GM15510 (cell line): ENCODE measurements around the gene ALPL.

Source experiments
- POLR2A ChIP-seq: IDR thresholded peaks from 3 replicates; pipeline ENCODE4 v1.6.1; 2011; ENCODE audit warnings: borderline replicate concordance; ENCODE audit not compliant: insufficient read length; ENCODE audit errors: extremely low read depth

ALPL gene

DNA sequence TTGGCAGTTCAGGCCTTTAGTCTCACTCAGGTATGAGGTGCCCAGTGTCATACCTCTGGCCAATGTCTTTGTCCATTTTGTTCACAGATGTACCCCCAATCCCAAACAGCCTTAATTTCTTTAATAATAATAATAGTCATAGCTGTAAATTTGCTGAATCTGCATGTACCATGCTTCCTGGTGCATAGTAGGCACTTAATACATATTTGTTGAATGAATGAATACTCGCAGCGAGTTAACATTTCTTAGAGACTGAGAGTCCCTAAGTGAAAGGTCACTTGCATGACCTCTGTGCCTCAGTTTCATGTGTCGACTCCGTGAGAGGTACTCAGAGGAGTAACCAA lies 12.5 kb downstream of the ALPL start:
- TF ChIP-seq POLR2A = no peak

DNA sequence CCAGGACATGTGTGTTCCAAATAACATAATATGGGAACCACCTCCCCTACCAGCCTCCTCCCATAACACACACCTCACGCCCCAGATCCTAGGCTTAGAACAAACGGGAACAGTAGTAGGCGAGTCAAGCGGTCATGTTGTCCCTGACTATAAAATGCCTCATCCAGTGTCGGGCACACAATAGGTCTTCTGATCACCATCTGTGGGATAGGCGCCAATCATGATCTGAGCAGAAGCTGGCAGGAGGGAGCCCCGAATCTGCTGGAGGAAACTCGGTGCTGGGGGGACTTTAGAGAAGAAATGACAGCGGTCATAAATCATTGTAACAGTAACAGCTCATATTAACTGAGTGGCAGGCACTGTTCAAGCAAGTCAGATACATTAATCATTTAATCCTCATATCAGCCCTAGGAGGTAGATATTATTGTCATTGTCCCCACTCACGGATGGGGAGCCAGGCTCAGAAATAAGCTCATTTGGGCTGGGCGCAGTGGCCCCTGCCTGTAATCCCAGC lies 13.4 kb downstream of the ALPL start:
- no peak for TF ChIP-seq POLR2A

DNA sequence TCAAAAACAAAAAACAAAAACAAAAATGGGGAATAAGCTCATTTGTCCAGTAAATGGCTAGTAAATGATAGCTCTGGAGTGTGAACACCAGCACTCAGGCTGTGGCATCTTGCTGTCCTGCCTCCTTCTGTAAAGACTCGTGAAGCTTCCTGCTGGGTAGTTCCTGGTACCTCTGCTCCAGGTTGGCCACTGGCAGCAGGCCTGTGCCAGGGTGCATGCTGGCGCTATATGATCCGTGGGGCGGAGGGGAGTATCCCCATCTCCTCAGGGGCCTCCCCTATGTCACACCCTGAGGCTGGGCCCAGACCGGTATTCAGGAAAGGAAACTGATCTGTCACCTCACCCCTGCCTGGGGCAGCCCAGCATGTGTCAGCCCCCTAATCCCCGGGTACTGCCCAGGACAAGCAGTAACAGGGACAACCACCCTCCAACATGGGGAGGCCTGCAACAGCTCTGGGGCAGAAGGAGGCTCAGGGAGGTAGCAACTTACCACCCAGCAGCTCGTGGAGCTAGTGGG lies 14.1 kb downstream of the ALPL start:
- TF ChIP-seq POLR2A = no peak

DNA sequence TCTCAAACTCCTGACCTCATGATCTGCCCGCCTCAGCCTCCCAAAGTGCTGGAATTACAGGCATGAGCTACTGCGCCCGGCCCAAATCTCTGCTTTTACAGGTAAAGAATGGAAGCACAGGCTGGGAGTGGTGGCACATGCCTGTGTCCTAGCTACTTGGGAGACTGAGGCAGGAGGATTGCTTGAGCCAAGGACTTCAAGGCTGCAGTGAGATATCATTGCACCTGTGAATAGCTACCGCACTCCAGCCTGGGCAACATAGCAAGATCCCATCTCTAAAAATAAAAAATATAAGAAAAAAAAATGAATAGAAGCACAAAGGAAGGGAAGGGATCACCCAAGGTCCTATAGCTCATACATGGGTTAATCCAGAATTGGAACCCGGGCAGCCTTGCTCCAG lies 15.0 kb downstream of the ALPL start:
- no peak for TF ChIP-seq POLR2A

DNA sequence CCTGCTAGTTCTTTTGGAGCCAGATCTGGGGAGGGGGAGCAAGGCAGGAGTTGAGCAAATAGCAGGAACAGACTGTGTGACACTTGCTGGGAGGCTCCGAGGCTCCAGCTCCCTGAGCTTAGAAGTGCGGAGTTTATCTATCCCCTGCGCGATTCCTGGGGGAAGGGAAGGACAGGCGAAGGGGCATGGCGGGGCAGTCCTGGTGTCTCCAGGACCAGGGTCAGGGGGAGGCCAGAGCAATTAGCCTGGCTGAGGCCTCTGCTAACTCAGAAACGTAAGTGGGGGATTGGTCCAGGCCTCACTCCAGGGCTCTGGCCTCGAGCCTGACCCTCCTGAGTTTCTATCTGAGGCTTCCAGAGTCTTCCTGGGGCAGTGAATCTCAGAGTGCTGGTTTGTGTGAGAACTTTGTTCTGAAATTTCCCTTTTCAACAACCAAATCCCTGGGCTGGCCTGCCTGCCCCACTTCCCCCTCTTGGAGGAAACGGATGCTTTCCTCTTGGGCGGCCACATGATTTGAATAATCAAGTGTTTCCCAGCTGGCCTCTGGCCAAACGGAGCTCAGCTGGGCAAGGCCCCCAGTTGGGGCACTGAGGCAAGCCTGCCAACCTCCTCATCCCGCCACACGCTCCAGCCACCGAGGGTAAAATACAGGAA lies 15.6 kb downstream of the ALPL start:
- no peak for TF ChIP-seq POLR2A

DNA sequence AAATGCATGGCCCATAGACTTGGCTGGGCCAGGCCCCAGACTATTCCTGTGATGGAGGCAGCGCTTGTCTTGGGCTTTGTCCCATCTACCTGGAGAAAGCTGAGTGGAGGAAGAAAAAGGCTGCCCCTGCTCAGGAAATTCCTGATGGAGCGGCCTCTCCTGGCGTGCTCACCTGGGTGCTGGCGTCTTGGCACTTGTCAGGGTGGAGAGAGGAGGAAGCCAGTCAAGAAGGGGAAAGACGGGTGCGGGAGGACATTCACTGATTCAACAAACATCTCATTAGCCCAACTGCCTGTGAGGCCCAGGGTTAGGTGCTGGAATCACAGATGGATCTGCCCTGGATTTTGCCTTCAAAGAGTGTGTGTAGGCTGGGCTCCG lies 16.1 kb downstream of the ALPL start:
- no peak for TF ChIP-seq POLR2A

DNA sequence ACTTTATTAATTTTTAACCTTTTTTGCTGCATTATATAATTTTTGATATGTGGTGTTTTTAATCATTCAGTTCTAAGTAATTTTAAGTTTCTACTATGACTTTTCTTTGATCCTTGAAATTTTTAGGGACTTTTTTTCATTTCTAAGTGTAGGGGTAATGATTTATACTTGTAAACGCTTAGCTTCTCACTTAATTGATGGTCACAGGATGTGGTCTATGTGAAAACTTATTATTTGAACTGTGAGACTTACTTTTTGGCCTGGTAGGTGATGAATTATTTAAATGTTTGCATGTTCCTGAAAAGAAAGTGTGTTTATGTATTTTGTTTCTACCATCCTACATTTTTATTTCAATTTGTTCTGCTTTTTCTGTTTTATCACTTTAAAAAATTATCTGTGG lies 17.2 kb downstream of the ALPL start:
- TF ChIP-seq POLR2A = no peak

DNA sequence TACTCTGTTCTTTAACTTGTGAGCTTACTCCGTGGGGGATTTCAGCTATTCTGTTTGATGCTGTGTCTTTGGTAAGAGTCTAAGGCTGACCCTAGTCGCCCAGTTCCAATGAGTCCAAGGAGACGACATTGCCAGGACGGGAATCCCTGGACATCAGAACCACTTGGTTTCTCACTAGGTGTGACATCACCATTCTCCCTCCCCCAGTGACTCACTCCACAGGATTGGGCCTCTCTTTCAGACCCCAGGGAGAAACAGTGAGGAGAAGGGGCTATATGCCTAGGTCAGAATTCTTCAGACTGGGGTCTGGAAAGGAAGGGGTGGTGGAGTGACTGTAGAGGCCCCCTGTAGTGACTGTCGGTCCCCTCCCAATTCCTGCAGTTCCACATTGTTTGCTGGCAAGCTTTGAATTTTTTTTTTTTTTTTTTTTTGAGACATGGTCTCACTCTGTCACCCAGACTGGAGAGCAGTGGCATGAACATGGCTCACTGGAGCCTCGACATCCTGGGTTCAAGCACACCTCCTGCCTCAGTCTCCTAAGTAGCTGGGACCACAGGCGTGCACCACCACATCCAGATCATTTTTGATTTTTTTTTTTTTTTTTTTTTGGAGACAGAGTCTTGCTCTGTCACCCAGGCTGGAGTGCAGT lies 21.3 kb downstream of the ALPL start:
- no peak for TF ChIP-seq POLR2A

DNA sequence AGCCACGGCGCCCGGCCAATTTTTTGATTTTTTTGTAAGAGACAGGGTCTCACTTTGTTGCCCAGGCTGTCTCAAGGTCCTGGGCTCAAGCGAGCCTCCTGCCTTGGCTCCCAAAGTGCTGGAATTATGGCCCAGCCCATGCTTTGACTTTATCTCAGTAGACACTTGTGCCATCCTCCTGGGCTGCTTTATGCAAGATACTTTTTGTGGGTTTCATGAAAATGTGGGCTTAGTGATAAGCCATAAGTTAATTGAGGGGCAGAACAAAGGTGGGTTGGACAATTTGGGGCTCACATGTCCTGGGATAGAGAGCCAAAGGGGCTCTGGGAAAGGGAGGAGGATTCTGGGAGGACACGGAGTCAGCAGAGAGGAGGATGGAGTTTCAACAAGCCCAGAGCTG lies 22.0 kb downstream of the ALPL start:
- TF ChIP-seq POLR2A = no peak

DNA sequence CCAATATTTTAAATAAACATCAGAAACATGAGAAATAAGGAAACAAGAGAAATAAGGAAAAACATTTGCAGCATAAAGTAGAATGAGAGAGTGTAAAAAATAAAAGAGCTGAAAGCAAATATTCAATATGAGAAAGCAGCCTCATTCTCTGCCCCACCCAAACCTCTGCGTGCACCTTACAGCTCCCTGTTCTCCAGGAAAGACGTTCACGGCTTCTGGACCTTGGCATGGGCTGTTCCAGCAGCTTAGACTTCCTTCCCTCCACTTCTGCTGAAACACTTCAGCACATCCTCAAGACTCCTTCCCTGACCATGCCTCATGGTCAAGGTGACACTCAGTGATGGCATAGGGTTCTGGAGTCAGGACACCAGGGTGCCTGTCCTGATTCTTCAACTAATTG lies 23.3 kb downstream of the ALPL start:
- no peak for TF ChIP-seq POLR2A

DNA sequence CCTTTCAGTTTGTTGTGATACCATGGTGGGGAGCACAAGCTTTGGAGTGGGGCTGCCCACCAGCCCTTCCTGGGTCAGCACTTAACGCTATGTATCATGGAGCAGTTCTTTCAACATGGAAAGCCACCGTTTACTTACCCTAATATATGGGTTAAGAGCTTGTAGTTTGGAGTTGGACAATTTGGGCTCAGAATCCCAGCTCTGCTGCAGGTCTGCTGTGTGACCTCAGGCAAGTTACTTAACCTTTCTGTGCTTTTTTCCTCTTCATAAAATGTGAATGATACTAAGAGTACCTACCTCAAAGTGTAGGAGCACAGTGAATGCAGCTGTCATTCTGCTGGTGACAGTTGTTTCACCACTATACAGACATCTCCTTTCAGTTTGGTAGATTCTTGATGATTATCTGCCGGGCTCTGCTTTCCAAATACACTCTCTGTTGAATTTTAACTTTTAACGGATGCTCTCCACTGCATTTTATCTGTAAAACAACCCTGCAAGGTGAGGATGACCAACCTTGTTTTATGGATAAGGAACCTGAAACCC lies 23.8 kb downstream of the ALPL start:
- TF ChIP-seq POLR2A = no peak

DNA sequence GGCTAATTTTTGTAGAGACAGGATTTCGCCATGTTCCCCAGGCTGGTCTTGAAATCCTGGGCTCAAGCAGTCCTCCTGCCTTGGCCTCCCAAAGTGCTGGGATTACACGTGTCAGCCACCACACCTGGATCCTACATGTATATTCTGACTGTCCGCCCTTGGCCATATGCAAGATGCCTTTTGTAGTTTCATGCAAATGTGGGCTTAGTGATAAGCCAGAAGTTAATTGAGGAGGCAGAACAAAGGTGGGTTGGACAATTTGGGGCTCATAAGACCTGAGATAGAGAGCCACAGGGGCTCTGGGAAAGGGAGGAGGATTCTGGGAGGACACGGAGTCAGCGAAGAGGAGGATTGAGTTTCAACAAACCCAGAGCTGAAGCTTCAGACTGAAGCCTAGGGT lies 24.9 kb downstream of the ALPL start:
- no peak for TF ChIP-seq POLR2A

DNA sequence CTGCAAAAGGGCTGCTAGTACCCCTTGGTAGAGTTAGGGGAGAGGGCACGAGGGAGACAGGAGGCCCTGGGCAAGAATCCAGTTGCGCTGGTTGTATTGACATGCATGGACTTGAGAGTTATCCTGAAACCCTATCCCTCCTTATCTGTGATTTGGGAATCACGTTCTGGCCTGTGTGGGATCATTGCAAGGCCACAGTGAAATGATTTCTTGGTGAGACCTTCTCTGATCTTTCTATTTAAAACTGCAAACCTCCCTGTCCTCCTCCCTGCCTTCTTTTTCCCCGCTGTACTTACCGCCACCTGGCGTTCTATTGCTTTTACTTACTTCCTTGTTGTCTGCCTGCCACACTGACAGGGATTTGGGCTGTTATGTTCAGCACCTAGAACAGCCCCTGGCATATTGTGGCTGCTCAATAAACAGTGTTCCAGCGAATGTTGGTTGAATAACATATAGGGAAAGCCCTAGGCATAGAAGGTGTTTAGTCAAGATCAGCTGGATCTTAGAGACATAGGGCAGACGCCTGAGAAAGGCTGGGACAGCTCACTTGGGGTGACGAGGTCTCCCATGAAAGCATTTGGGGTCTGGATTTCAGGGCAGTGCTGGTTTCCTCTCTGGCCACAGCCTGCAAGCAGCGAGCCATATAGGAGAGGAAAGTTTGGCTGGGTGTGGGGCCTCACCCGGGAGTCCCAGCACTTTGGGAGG lies 25.6 kb downstream of the ALPL start:
- TF ChIP-seq POLR2A = no peak

DNA sequence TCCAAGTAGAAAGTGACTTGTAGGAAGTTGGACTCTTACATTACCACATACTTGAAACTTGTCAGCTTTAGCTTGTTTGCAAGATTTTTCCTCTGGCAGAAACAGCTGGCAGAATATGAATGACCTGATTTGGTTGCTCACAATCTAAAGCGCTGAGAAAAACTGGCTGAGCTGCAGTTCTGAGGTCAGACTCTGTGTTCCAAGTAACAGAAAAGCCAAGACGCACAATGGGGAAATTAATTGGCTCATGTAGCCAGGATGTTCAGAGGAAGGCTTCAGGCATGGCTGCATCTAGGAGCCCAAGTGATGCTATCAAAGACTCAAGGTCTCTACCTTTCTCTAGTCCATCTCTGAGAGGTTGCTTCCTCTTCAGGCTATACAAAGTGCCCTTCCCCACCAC lies 27.0 kb downstream of the ALPL start:
- no peak for TF ChIP-seq POLR2A

DNA sequence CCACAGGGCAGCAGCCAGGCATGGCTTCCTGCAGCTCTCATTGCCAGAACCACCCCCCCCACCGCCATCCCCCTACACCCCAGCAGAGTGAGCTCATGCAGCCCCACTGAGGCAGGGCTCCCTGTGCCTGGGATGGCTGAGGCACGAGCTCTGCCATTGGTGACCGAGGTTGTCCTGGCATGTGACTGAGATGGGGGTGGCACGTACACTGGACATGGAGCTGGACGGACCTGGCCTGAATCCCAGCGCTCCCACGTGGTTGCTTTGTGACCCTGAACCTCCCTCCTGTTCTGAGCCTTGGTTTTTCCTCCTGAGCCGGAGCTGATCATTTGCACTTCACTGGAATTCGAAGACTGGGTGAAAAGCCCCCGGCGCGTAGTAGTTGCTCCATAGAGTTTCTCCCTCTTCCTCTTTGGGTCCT lies 28.3 kb downstream of the ALPL start:
- TF ChIP-seq POLR2A = no peak
